GM12878 (cell line): ENCODE measurements around the gene COASY. TPM values are rescaled to one million over a fixed set of nuclear protein-coding genes. Genes with fewer than 3 reads are reported as not detected.
A peak's percentile ranks its signal among the peaks of the same experiment; 100 is the strongest.

Experiments used
- BCLAF1 ChIP-seq: fragments of 450-650 bp; IDR thresholded peaks from 2 replicates; pipeline ENCODE4 v1.6.1; 2017; ENCODE audit warnings: antibody characterized with exemption, mild to moderate bottlenecking, moderate library complexity
- CHD1 ChIP-seq: IDR thresholded peaks from 2 replicates; pipeline ENCODE4 v1.6.1; 2012; ENCODE audit warnings: low read depth, low read length, improper control_type of control experiment
- E4F1 ChIP-seq: fragments of 450-650 bp; IDR thresholded peaks from 2 replicates; pipeline ENCODE4 v1.6.1; 2018; ENCODE audit warnings: borderline replicate concordance, mild to moderate bottlenecking; ENCODE audit not compliant: partially characterized antibody
- ELK1 ChIP-seq: IDR thresholded peaks from 2 replicates; pipeline ENCODE4 v1.6.1; 2012; ENCODE audit warnings: low read depth, low read length, improper control_type of control experiment
- GATAD2B ChIP-seq: fragments of 450-650 bp; conservative IDR thresholded peaks from 2 replicates; pipeline ENCODE4 v1.6.1; 2017; ENCODE audit warnings: low read depth, mild to moderate bottlenecking, moderate library complexity
- IKZF1 ChIP-seq: fragments of 450-650 bp; conservative IDR thresholded peaks from 2 replicates; pipeline ENCODE4 v1.6.1; 2017; ENCODE audit warnings: antibody characterized with exemption, mild to moderate bottlenecking
- MXI1 ChIP-seq: fragments of 150-350 bp; IDR thresholded peaks from 2 replicates; pipeline ENCODE4 v1.6.1; 2011; ENCODE audit warnings: low read depth, mild to moderate bottlenecking, inconsistent platforms, low read length, improper control_type of control experiment
- NKRF ChIP-seq: fragments of 450-650 bp; conservative IDR thresholded peaks from 2 replicates; pipeline ENCODE4 v1.6.1; 2017; ENCODE audit warnings: mild to moderate bottlenecking, moderate library complexity
- POLR2AphosphoS5 ChIP-seq: IDR thresholded peaks from 2 replicates; pipeline ENCODE4 v1.6.1; 2011; ENCODE audit warnings: mild to moderate bottlenecking, low read length, inconsistent platforms
- RAD21 ChIP-seq: IDR thresholded peaks from 2 replicates; pipeline ENCODE4 v1.6.1; 2011; ENCODE audit warnings: mild to moderate bottlenecking, low read depth, low read length, moderate library complexity; ENCODE audit not compliant: insufficient read depth
- RB1 ChIP-seq: fragments of 450-650 bp; formaldehyde crosslinking; IDR thresholded peaks from 2 replicates; pipeline ENCODE4 v1.6.1; 2017; ENCODE audit warnings: mild to moderate bottlenecking, borderline replicate concordance
- RFX5 ChIP-seq: IDR thresholded peaks from 2 replicates; pipeline ENCODE4 v1.6.1; 2011; ENCODE audit warnings: low read depth, low read length, improper control_type of control experiment
- SMAD5 ChIP-seq: IDR thresholded peaks from 2 replicates; pipeline ENCODE4 v1.6.1; 2016; ENCODE audit warnings: antibody characterized with exemption, low read depth
- SPI1 ChIP-seq: IDR thresholded peaks from 2 replicates; pipeline ENCODE4 v1.6.1; 2011; ENCODE audit warnings: low read depth, mild to moderate bottlenecking, low read length, moderate library complexity, borderline replicate concordance; ENCODE audit not compliant: insufficient read depth
- ZNF24 ChIP-seq: fragments of 450-650 bp; IDR thresholded peaks from 2 replicates; pipeline ENCODE4 v1.6.1; 2017; ENCODE audit warnings: antibody characterized with exemption, mild to moderate bottlenecking
- ZNF384 ChIP-seq: IDR thresholded peaks from 2 replicates; pipeline ENCODE4 v1.6.1; 2012; ENCODE audit warnings: low read depth, mild to moderate bottlenecking, low read length, improper control_type of control experiment, borderline replicate concordance
- ZSCAN29 ChIP-seq: fragments of 450-650 bp; IDR thresholded peaks from 2 replicates; pipeline ENCODE4 v1.6.1; 2017; ENCODE audit warnings: mild to moderate bottlenecking, moderate library complexity
- polyA plus RNA-seq, 11 experiments: library from polyadenylated mRNA; depleted of rRNA in 4 of 11; unstranded in 6 of 11; stranded (reverse) in 5 of 11; fragments of >200 nt; fragmentation: Nextera tagmentation in 4 of 11; fragmentation: Illumina TruSeq in 1 of 11; extraction: Ambion mirVana in 4 of 11; extraction: Trizol in 1 of 11; gene quantifications; 1 replicate in 1 of 11; 2 replicates in 10 of 11; pipeline versions ENCODE4 v1.2.1 to v1.2.3, GENCODE V29; 2011 to 2016; ENCODE audit warnings: inconsistent platforms in 2 of 11, missing spikeins in 2 of 11, low read depth in 1 of 11
- total RNA-seq, 4 experiments: library from RNA; depleted of rRNA in 3 of 4; stranded (reverse); fragments of >200 nt in 3 of 4; fragmentation: Illumina TruSeq in 1 of 4; extraction: Trizol in 1 of 4; gene quantifications; 2 replicates each; pipeline versions ENCODE4 v1.2.1 to v1.2.3, GENCODE V29; 2013 to 2021

COASY gene
- total and polyA plus RNA-seq, 10 of the 15 experiments (the other 5 are each of a cell fraction or from before 2014, with no cell fraction given), result 18.6 to 93.9 (median 43.2) TPM

GRCh38 chr17:42517516-42517915 is 44.4 kb upstream of the COASY start (continued):
- peak; percentile 85 for TF ChIP-seq RAD21
- TF ChIP-seq GATAD2B, result no peak
- no peak for TF ChIP-seq ELK1
- TF ChIP-seq SPI1, result peak; percentile 34; the same call in 1 of the 2 replicates
- TF ChIP-seq ZNF384, result no peak
- peak; percentile 57; the same call in 1 of the 2 replicates for TF ChIP-seq RB1
- TF ChIP-seq BCLAF1, result no peak
- peak; percentile 15; the same call in 1 of the 2 replicates for TF ChIP-seq ZNF24
- no peak for TF ChIP-seq CHD1
- TF ChIP-seq POLR2AphosphoS5, result no peak
- no peak for TF ChIP-seq MXI1
- TF ChIP-seq E4F1, result no peak
- TF ChIP-seq SMAD5, result no peak
- TF ChIP-seq NKRF, result no peak
- TF ChIP-seq RFX5, result no peak
- no peak for TF ChIP-seq ZSCAN29
- TF ChIP-seq IKZF1, result 0 out of 2 replicates have a peak, but pooled peaks have one; percentile 14
- TF ChIP-seq, all 136 proteins: peak for 15
